WERI-Rb-1 (cell line): Measurements from ENCODE around the gene YIPF5.

Source experiments
- DNase-seq: peaks from one replicate; pipeline ENCODE4 v3.0.0-alpha.2; 2020
- H3K27ac ChIP-seq: fragments of 250-450 bp; sonication (Bioruptor Pico); 2 replicates; pipeline ENCODE4 v1.5.1; 2020; ENCODE audit warnings: mild to moderate bottlenecking, moderate library complexity
- H3K27me3 ChIP-seq: fragments of 250-450 bp; sonication (Bioruptor Pico); 2 replicates; pipeline ENCODE4 v1.5.1; 2021; ENCODE audit warnings: mild to moderate bottlenecking, low read depth, moderate library complexity; ENCODE audit not compliant: insufficient read depth, severe bottlenecking
- H3K36me3 ChIP-seq: fragments of 250-450 bp; sonication (Bioruptor Pico); 2 replicates; pipeline ENCODE4 v1.5.1; 2020; ENCODE audit warnings: mild to moderate bottlenecking, moderate library complexity
- H3K4me3 ChIP-seq: 2 replicates; pipeline ENCODE4 v1.5.1; 2011; ENCODE audit warnings: low read depth, mild to moderate bottlenecking, control low read depth, low read length
- H3K9me3 ChIP-seq: fragments of 250-450 bp; sonication (Bioruptor Pico); 2 replicates; pipeline ENCODE4 v1.5.1; 2021; ENCODE audit warnings: mild to moderate bottlenecking, moderate library complexity; ENCODE audit not compliant: severe bottlenecking
- CTCF ChIP-seq: IDR thresholded peaks from 2 replicates; pipeline ENCODE4 v1.5.1; 2011; ENCODE audit warnings: low read depth, mild to moderate bottlenecking, control low read depth, inconsistent platforms, low read length

YIPF5 gene

GRCh38 chr5:144173766-144174165 lies 3.3 kb upstream of the YIPF5 start:
- no peak overlapping the region for H3K27ac ChIP-seq
- H3K9me3 ChIP-seq: no peaks in the 10 kb centered on the region
- no peaks in the 10 kb centered on the region for H3K27me3 ChIP-seq
- no peak for TF ChIP-seq CTCF
- no peak overlapping the region for H3K4me3 ChIP-seq
- H3K36me3 ChIP-seq: peaks cover 4% of the 10 kb centered on the region
- DNase-seq: no peak

- H3K36me3 ChIP-seq: peaks cover 33% of the 10 kb centered on the region
- peak overlapping the region; percentile 99 for H3K4me3 ChIP-seq
- H3K27ac ChIP-seq: peak overlapping the region; percentile 79
- no peak for DNase-seq
- H3K9me3 ChIP-seq: no peaks in the 10 kb centered on the region
- TF ChIP-seq CTCF: no peak
- H3K27me3 ChIP-seq: no peaks in the 10 kb centered on the region
Observed at GRCh38 chr5:144169904-144170275, 569 bp downstream of the YIPF5 start.

DNA sequence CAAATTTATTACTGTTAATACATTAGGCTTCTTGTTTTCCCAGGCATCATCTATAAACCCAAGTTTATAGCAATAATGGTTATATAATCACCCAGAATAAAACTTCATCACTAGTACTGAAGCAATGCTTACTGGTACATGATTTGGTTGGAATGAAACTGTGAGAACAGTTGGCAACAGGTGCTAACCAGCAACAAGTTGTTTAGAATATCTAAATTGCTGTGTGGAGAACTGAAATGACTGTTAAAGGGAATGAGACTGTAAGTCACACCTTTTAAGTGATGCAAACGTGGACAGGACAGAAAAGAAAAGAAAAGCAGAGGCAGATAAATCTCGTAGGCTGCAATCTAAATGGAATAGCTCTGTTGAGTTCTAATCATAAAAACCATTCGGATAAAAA lies 2.5 kb downstream of the YIPF5 start:
- no peak for DNase-seq
- peaks cover 48% of the 10 kb centered on the region for H3K36me3 ChIP-seq
- no peak for TF ChIP-seq CTCF
- no peaks in the 10 kb centered on the region for H3K27me3 ChIP-seq
- H3K27ac ChIP-seq: no peak overlapping the region
- H3K9me3 ChIP-seq: no peaks in the 10 kb centered on the region
- H3K4me3 ChIP-seq: no peak overlapping the region

DNA sequence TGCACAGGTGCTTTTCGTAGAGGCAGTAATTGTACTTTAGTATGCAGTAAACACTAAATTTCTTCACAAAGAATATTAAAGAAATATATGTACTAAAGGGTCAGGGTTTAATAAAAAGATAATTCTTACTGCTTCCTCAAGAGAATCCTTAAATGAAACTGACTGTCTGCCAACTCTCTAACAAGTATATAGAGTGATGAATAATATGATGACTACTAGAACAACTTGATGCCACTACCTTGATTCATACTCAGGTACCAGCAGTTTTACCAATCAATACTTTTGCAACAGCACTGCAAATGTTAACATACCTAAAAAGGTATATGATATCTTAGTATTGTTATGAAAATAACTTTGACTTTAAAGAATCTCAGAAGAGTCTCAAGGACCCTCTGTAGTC lies 3.8 kb downstream of the YIPF5 start:
- no peaks in the 10 kb centered on the region for H3K9me3 ChIP-seq
- no peak overlapping the region for H3K4me3 ChIP-seq
- no peak for DNase-seq
- no peaks in the 10 kb centered on the region for H3K27me3 ChIP-seq
- no peak for TF ChIP-seq CTCF
- no peak overlapping the region for H3K27ac ChIP-seq
- peaks cover 61% of the 10 kb centered on the region for H3K36me3 ChIP-seq

DNA sequence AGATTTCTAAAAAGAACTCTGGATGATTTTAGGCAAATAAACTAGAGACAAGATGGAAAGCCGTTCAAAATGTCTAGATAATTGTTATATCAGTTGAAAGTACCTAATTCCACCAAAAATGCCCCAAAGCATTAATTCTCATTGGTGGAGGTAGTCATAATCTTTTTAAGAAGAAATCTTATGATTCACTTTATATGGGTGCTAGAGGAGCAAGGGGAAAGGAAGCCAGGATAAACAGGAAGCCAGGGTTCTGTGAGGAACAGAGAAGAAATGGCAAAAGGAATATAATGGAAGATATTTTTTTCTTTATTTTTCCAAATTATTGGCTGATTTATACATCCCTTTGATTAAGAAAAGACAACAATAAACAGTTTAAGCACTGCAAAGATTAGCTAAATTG lies 7.8 kb downstream of the YIPF5 start:
- TF ChIP-seq CTCF: no peak
- no peaks in the 10 kb centered on the region for H3K27me3 ChIP-seq
- no peak for DNase-seq
- peaks cover 61% of the 10 kb centered on the region for H3K36me3 ChIP-seq
- no peak overlapping the region for H3K4me3 ChIP-seq
- no peaks in the 10 kb centered on the region for H3K9me3 ChIP-seq
- H3K27ac ChIP-seq: no peak overlapping the region

GRCh38 chr5:144156767-144157171 lies 13.7 kb downstream of the YIPF5 start:
- no peak for TF ChIP-seq CTCF
- Histone ChIP-seq H3K27me3 (no peaks in the 10 kb centered on the region), H3K9me3 (no peaks in the 10 kb centered on the region), H3K4me3 (no peak overlapping the region), H3K36me3 (peaks cover 16% of the 10 kb centered on the region), H3K27ac (no peak overlapping the region)
- no peak for DNase-seq
